Lung (tissue), 12 donors: Measurements from ENCODE around the gene FLT1. TPM values are rescaled to one million over a fixed set of nuclear protein-coding genes. Genes with fewer than 3 reads are reported as not detected.

Source experiments
- ATAC-seq: fragments of 200-7000 bp; cut with Tn5 transposase; one replicate; pipeline ENCODE4 v1.9.1; 2020; ENCODE audit warnings: moderate number of reproducible peaks; ENCODE audit not compliant: insufficient read depth, low FRiP score
- DNase-seq, 3 donors: peaks; one replicate each; pipeline ENCODE4 v3.0.0-alpha.2; 2013 to 2017
- H3K27ac ChIP-seq, 2 donors: one replicate each; pipeline ENCODE4 v1.5.1; 2013; ENCODE audit warnings: mild to moderate bottlenecking in 2 of 2, moderate library complexity in 2 of 2, control low read depth in 1 of 2, inconsistent platforms in 1 of 2, low read depth in 1 of 2, low read length in 1 of 2
- H3K27me3 ChIP-seq, 3 donors: one replicate each; pipeline ENCODE4 v1.5.1; 2013; ENCODE audit warnings: low read length in 2 of 3; ENCODE audit not compliant: control insufficient read depth in 3 of 3, insufficient read depth in 3 of 3
- H3K36me3 ChIP-seq, 4 donors: one replicate each; pipeline ENCODE4 v1.5.1; 2013; ENCODE audit warnings: low read length in 4 of 4, mild to moderate bottlenecking in 1 of 4, moderate library complexity in 1 of 4; ENCODE audit not compliant: control insufficient read depth in 4 of 4, insufficient read depth in 4 of 4
- H3K4me1 ChIP-seq, 5 donors: one replicate each; pipeline ENCODE4 v1.5.1; 2013; ENCODE audit warnings: low read length in 5 of 5, mild to moderate bottlenecking in 2 of 5, moderate library complexity in 1 of 5; ENCODE audit not compliant: control insufficient read depth in 5 of 5, insufficient read depth in 5 of 5
- H3K4me3 ChIP-seq: one replicate; pipeline ENCODE4 v1.5.1; 2013; ENCODE audit warnings: mild to moderate bottlenecking, control low read depth, moderate library complexity
- H3K9ac ChIP-seq, 2 donors: one replicate each; pipeline ENCODE4 v1.5.1; 2013; ENCODE audit warnings: low read length in 2 of 2, control low read depth in 1 of 2; ENCODE audit not compliant: insufficient read depth in 1 of 2
- H3K9me3 ChIP-seq, 4 donors: one replicate each; pipeline ENCODE4 v1.5.1; 2013; ENCODE audit warnings: low read length in 3 of 4, mild to moderate bottlenecking in 1 of 4, moderate library complexity in 1 of 4; ENCODE audit not compliant: control insufficient read depth in 4 of 4, insufficient read depth in 3 of 4
- WGBS, 2 donors: extraction: QIAGEN DNeasy Blood & Tissue Kit; methylation state at CpG; one replicate each; pipeline ENCODE4 v1.1.7; 2013; 5-methylcytosine and 5-hydroxymethylcytosine counted together
- polyA plus RNA-seq, 2 donors: library from polyadenylated mRNA; stranded (reverse); fragments of 200-250 nt; gene quantifications; one replicate each; pipeline ENCODE4 v1.2.1, GENCODE V29; 2013
- total RNA-seq, 2 donors: library from RNA; depleted of rRNA in 1 of 2; stranded (reverse); fragments of >200 nt in 1 of 2; gene quantifications; one replicate each; pipeline ENCODE4 v1.2.1, GENCODE V29; 2014 to 2021
- TF ChIP-seq, protein P1 (sequence below): IDR thresholded peaks from 2 replicates; pipeline ENCODE4 v1.5.1; 2012; ENCODE audit warnings: mild to moderate bottlenecking; ENCODE audit errors: control extremely low read depth, extremely low read depth
- donor health status: control.
- donor health status: control.
- donor health status: Bipolar disorder and iron deficiency.
- donor health status: healthy.
- donor health status: DM: yes; HTN: yes; CAD: no.

The FLT1 gene
- total and polyA plus RNA-seq, 4 donors: 4.7 to 71.3 (median 42.2) TPM

GRCh38 chr13:28448651-28449358 lies 46.1 kb downstream of the FLT1 start:
- no peak overlapping the region for H3K9ac ChIP-seq
- ATAC-seq (no peak), DNase-seq (no peak)
- 97% methylated on average over 4 of the region's 4 CpGs for WGBS, 2 donors
- peaks cover 0 to 9% (median 4%) of the 10 kb centered on the region in 5 donors for H3K4me1 ChIP-seq
- peaks cover 0 to 5% (median under 1%) of the 10 kb centered on the region in 4 donors for H3K9me3 ChIP-seq
- H3K27me3 ChIP-seq: no peaks in the 10 kb centered on the region
- H3K27ac ChIP-seq: no peak overlapping the region
- peaks cover 0 to 3% (median 0%) of the 10 kb centered on the region in 4 donors for H3K36me3 ChIP-seq
- H3K4me3 ChIP-seq: no peak overlapping the region
- TF ChIP-seq, protein P1, sequence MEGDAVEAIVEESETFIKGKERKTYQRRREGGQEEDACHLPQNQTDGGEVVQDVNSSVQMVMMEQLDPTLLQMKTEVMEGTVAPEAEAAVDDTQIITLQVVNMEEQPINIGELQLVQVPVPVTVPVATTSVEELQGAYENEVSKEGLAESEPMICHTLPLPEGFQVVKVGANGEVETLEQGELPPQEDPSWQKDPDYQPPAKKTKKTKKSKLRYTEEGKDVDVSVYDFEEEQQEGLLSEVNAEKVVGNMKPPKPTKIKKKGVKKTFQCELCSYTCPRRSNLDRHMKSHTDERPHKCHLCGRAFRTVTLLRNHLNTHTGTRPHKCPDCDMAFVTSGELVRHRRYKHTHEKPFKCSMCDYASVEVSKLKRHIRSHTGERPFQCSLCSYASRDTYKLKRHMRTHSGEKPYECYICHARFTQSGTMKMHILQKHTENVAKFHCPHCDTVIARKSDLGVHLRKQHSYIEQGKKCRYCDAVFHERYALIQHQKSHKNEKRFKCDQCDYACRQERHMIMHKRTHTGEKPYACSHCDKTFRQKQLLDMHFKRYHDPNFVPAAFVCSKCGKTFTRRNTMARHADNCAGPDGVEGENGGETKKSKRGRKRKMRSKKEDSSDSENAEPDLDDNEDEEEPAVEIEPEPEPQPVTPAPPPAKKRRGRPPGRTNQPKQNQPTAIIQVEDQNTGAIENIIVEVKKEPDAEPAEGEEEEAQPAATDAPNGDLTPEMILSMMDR: no peak

- ATAC-seq (no peak), DNase-seq (no peak)
- TF ChIP-seq, protein P1: no peak
- Histone ChIP-seq H3K4me3 (no peak overlapping the region), H3K36me3 (peaks cover 0 to 3% (median 0%) of the 10 kb centered on the region in 4 donors), H3K9me3 (peaks cover 0 to 5% (median under 1%) of the 10 kb centered on the region in 4 donors), H3K9ac (no peak overlapping the region), H3K27ac (no peak overlapping the region), H3K27me3 (no peaks in the 10 kb centered on the region), H3K4me1 (peaks cover 0 to 9% (median 4%) of the 10 kb centered on the region in 5 donors)
Observed at GRCh38 chr13:28447989-28448388, 46.9 kb downstream of the FLT1 start.

DNA sequence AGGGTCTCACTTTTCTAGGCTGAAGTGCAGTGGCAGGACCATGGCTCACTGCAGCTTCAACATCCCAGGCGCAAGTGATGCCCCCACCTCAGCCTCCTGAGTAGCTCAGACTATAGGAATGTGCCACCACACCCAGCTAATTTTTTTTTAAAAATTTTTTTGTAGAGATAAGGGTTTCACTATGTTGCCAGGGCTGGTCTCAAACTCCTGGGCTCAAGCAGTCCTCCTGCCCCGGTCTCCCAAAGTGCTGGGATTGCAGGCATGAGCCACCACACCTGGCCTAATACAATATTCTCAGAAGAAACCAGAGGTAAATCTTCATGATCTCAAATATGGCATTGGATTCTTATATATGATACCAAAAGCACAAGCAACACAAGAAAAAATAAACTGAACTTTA lies 47.7 kb downstream of the FLT1 start:
- WGBS, 2 donors: 97 to 98% methylated on average over 2 of the region's 2 CpGs
- DNase-seq: no peak
- H3K9me3 ChIP-seq: peaks cover 0 to 5% (median under 1%) of the 10 kb centered on the region in 4 donors
- no peak for ATAC-seq
- TF ChIP-seq, protein P1: no peak
- H3K36me3 ChIP-seq: peaks cover 0 to 3% (median 0%) of the 10 kb centered on the region in 4 donors
- H3K27ac ChIP-seq: no peak overlapping the region
- H3K4me1 ChIP-seq: peaks cover 0 to 9% (median 4%) of the 10 kb centered on the region in 5 donors
- H3K27me3 ChIP-seq: no peaks in the 10 kb centered on the region
- H3K4me3 ChIP-seq: no peak overlapping the region
- H3K9ac ChIP-seq: no peak overlapping the region
